WTC11 (cell line): ENCODE results near the gene PITHD1. TPM values are rescaled to one million over a fixed set of nuclear protein-coding genes. Genes with fewer than 3 reads are reported as not detected.

Experiments used
- ATAC-seq: fragments of 200-7000 bp; cut with Tn5 transposase; 2 replicates; pipeline ENCODE4 v1.10.0; 2021; ENCODE audit warnings: mild to moderate bottlenecking, moderate library complexity
- CTCF ChIA-PET: fragments of 300-600 bp; sonication (Branson Sonifier 250); formaldehyde crosslinking; loops from one replicate; lab custom pipeline; 2021; ENCODE audit warnings: antibody characterized with exemption; lab: Charles Lee
- POLR2A ChIA-PET: fragments of 350-600 bp; sonication (Branson Sonifier 250); formaldehyde crosslinking; loops from one replicate; lab custom pipeline; 2021; ENCODE audit warnings: antibody characterized with exemption; lab: Charles Lee
- DNase-seq: peaks from one replicate; pipeline ENCODE4 v3.0.0; 2021; ENCODE audit warnings: low spot score
- H3K27ac Mint-ChIP-seq: 2 replicates; pipeline ENCODE4 v1.8.0; 2021; ENCODE audit warnings: mixed read lengths
- H3K27me3 Mint-ChIP-seq: 2 replicates; pipeline ENCODE4 v1.8.0; 2021; ENCODE audit warnings: low read depth, mild to moderate bottlenecking, moderate library complexity, mixed read lengths
- H3K36me3 Mint-ChIP-seq: 2 replicates; pipeline ENCODE4 v1.8.0; 2021; ENCODE audit warnings: mixed read lengths
- H3K4me1 Mint-ChIP-seq: 2 replicates; pipeline ENCODE4 v1.8.0; 2022; ENCODE audit warnings: mixed read lengths
- H3K4me3 Mint-ChIP-seq: 2 replicates; pipeline ENCODE4 v1.8.0; 2021; ENCODE audit warnings: mild to moderate bottlenecking, moderate library complexity, mixed read lengths
- H3K9me3 Mint-ChIP-seq: 2 replicates; pipeline ENCODE4 v1.8.0; 2021; ENCODE audit warnings: mixed read lengths
- CTCF ChIP-seq: fragments of 200-600 bp; IDR thresholded peaks from 2 replicates; pipeline ENCODE4 v1.8.0; 2022; ENCODE audit warnings: antibody characterized with exemption
- FOXP1 ChIP-seq: sonication (generic); formaldehyde crosslinking; IDR thresholded peaks from 2 replicates; pipeline ENCODE4 v1.8.0; 2022; ENCODE audit warnings: missing genetic modification reagents, mild to moderate bottlenecking, moderate library complexity, borderline replicate concordance
- GABPB1 ChIP-seq: sonication (generic); formaldehyde crosslinking; IDR thresholded peaks from 2 replicates; pipeline ENCODE4 v1.8.1; 2023; ENCODE audit warnings: mild to moderate bottlenecking, missing genetic modification reagents
- GRHL2 ChIP-seq: fragments of 250-450 bp; sonication (Bioruptor Pico); IDR thresholded peaks from 2 replicates; pipeline ENCODE4 v1.8.0; 2022; ENCODE audit warnings: mild to moderate bottlenecking, moderate library complexity; ENCODE audit not compliant: insufficient replicate concordance, severe bottlenecking
- NFYB ChIP-seq: sonication (generic); formaldehyde crosslinking; conservative IDR thresholded peaks from 2 replicates; pipeline ENCODE4 v1.8.0; 2022; ENCODE audit warnings: low read depth, missing genetic modification reagents
- NR1H2 ChIP-seq: sonication (generic); formaldehyde crosslinking; IDR thresholded peaks from 2 replicates; pipeline ENCODE4 v1.9.0; 2021; ENCODE audit warnings: mild to moderate bottlenecking, moderate library complexity, missing genetic modification reagents
- RELA ChIP-seq: sonication (generic); formaldehyde crosslinking; IDR thresholded peaks from 2 replicates; pipeline ENCODE4 v1.8.1; 2022; ENCODE audit warnings: missing genetic modification reagents, mild to moderate bottlenecking, borderline replicate concordance
- RORB ChIP-seq: fragments of 250-450 bp; sonication (Bioruptor Pico); IDR thresholded peaks from 2 replicates; pipeline ENCODE4 v1.9.0; 2021; ENCODE audit warnings: mild to moderate bottlenecking
- SMAD4 ChIP-seq: sonication (generic); formaldehyde crosslinking; IDR thresholded peaks from 2 replicates; pipeline ENCODE4 v1.8.0; 2022; ENCODE audit warnings: mild to moderate bottlenecking, missing genetic modification reagents
- TP53 ChIP-seq: sonication (generic); formaldehyde crosslinking; IDR thresholded peaks from 2 replicates; pipeline ENCODE4 v1.8.1; 2023; ENCODE audit warnings: mild to moderate bottlenecking, missing genetic modification reagents
- ZBTB43 ChIP-seq: sonication (generic); formaldehyde crosslinking; IDR thresholded peaks from 2 replicates; pipeline ENCODE4 v1.8.1; 2023; ENCODE audit warnings: mild to moderate bottlenecking, missing genetic modification reagents
- ZNF423 ChIP-seq: fragments of 250-450 bp; sonication (Bioruptor Pico); IDR thresholded peaks from 2 replicates; pipeline ENCODE4 v2.1.2; 2022; ENCODE audit warnings: mild to moderate bottlenecking, moderate library complexity
- ZNF532 ChIP-seq: fragments of 250-450 bp; sonication (Bioruptor Pico); IDR thresholded peaks from 2 replicates; pipeline ENCODE4 v1.9.0; 2021; ENCODE audit warnings: mild to moderate bottlenecking, borderline replicate concordance
- ZNF671 ChIP-seq: fragments of 250-450 bp; sonication (Bioruptor Pico); IDR thresholded peaks from 2 replicates; pipeline ENCODE4 v1.8.0; 2021; ENCODE audit warnings: mild to moderate bottlenecking
- ZSCAN18 ChIP-seq: fragments of 250-450 bp; sonication (Bioruptor Pico); IDR thresholded peaks from 2 replicates; pipeline ENCODE4 v2.1.2; 2022; ENCODE audit warnings: mild to moderate bottlenecking, moderate library complexity
- total RNA-seq: library from RNA; stranded (reverse); gene quantifications from 3 replicates; pipeline ENCODE4 v1.2.3, GENCODE V29; 2021

PITHD1 gene
- total RNA-seq, 1 experiment from 2014 or later = 66.2 TPM

GRCh38 chr1:23751050-23751814, 27.0 kb upstream of the PITHD1 start:
- DNase-seq (peak; percentile 44), ATAC-seq (peak; percentile 90)
- no peaks in the 10 kb centered on the region for H3K4me1 Mint-ChIP-seq
- CTCF ChIA-PET = interaction anchor here (0.6 to 1.2 kb wide), 3 partner anchors 15 to 166 kb away, joined by 3 to 4 read pairs (median 3); no protein-coding TSS in a partner anchor
- no peaks in the 10 kb centered on the region for H3K9me3 Mint-ChIP-seq
- POLR2A ChIA-PET = interaction anchor here (1.2 kb wide), 1 partner anchor 48 kb away, joined by 3 read pairs; no protein-coding TSS in a partner anchor
- H3K36me3 Mint-ChIP-seq = peaks cover 69% of the 10 kb centered on the region
- H3K27ac Mint-ChIP-seq = peak overlapping the region; percentile 77; the same call in 1 of the 2 replicates
- no peak overlapping the region for H3K4me3 Mint-ChIP-seq
- H3K27me3 Mint-ChIP-seq = no peaks in the 10 kb centered on the region
- TF ChIP-seq CTCF (peak; percentile 51), ZSCAN18 (CRISPR knock-in tag) (no peak)

- no peak overlapping the region for H3K4me3 Mint-ChIP-seq
- CTCF ChIA-PET = interaction anchor here (1.2 kb wide), 2 partner anchors 14 to 165 kb away, joined by 3 to 4 read pairs; no protein-coding TSS in a partner anchor
- no peak for ATAC-seq
- no peak for DNase-seq
- TF ChIP-seq ZBTB43 (CRISPR knock-in tag) (no peak), ZNF423 (CRISPR knock-in tag) (no peak), RORB (CRISPR knock-in tag) (no peak), ZNF671 (CRISPR knock-in tag) (no peak), GRHL2 (CRISPR knock-in tag) (no peak), NR1H2 (no peak), ZNF532 (CRISPR knock-in tag) (no peak), FOXP1 (CRISPR knock-in tag) (no peak)
- POLR2A ChIA-PET = interaction anchor here (1.2 kb wide), 1 partner anchor 48 kb away, joined by 3 read pairs; no protein-coding TSS in a partner anchor
- peaks cover 71% of the 10 kb centered on the region for H3K36me3 Mint-ChIP-seq
- peak overlapping the region; percentile 77; the same call in 1 of the 2 replicates for H3K27ac Mint-ChIP-seq
- H3K9me3 Mint-ChIP-seq = no peaks in the 10 kb centered on the region
- no peaks in the 10 kb centered on the region for H3K27me3 Mint-ChIP-seq
- H3K4me1 Mint-ChIP-seq = no peaks in the 10 kb centered on the region
Measured at GRCh38 chr1:23751815-23752200, 26.4 kb upstream of the PITHD1 start.

- Mint-ChIP-seq H3K36me3 (peaks cover 78% of the 10 kb centered on the region), H3K4me1 (no peaks in the 10 kb centered on the region), H3K27me3 (no peaks in the 10 kb centered on the region), H3K27ac (no peak overlapping the region), H3K4me3 (no peak overlapping the region), H3K9me3 (no peaks in the 10 kb centered on the region)
- POLR2A ChIA-PET = no interaction called here
- no peak for DNase-seq
- TF ChIP-seq GABPB1 (CRISPR knock-in tag) (peak; percentile 56; the same call in 1 of the 2 replicates), RELA (CRISPR knock-in tag) (no peak), SMAD4 (CRISPR knock-in tag) (no peak), NFYB (CRISPR knock-in tag) (no peak), TP53 (CRISPR knock-in tag) (no peak)
- ATAC-seq = no peak
- CTCF ChIA-PET = interaction anchor here (2.5 kb wide), 1 partner anchor 7 kb away, joined by 10 read pairs; no protein-coding TSS in a partner anchor
Measured at GRCh38 chr1:23752909-23753308, 25.3 kb upstream of the PITHD1 start.
